ENCODE results near the gene PATJ.

- TF ChIP-seq CTCF (IDR thresholded peaks at IDR 0.05) (no peak), POLR2A (IDR thresholded peaks at IDR 0.05) (no peak)
Measured at GRCh38 chr1:61711969-61712368, 30.3 kb upstream of the PATJ start.
